Osteocyte (in vitro differentiated cells): ENCODE results near the gene DNAH9. TPM values are rescaled to one million over a fixed set of nuclear protein-coding genes. Genes with fewer than 3 reads are reported as not detected.

Source experiments
- DNase-seq: peaks from one replicate; pipeline ENCODE4 v3.0.0; 2021; ENCODE audit warnings: mixed read lengths; ENCODE audit not compliant: unreplicated experiment; ENCODE audit errors: extremely low spot score
- H3K27ac Mint-ChIP-seq: one replicate; pipeline ENCODE4 v1.8.0; 2021; ENCODE audit warnings: mild to moderate bottlenecking, mixed read lengths; ENCODE audit not compliant: unreplicated experiment
- H3K27me3 Mint-ChIP-seq: one replicate; pipeline ENCODE4 v1.8.0; 2021; ENCODE audit warnings: mixed read lengths; ENCODE audit not compliant: unreplicated experiment
- H3K36me3 Mint-ChIP-seq: one replicate; pipeline ENCODE4 v1.8.0; 2021; ENCODE audit warnings: mixed read lengths; ENCODE audit not compliant: unreplicated experiment
- H3K4me1 Mint-ChIP-seq: one replicate; pipeline ENCODE4 v1.8.0; 2021; ENCODE audit warnings: mixed read lengths; ENCODE audit not compliant: unreplicated experiment
- H3K4me3 Mint-ChIP-seq: one replicate; pipeline ENCODE4 v1.8.0; 2021; ENCODE audit warnings: mild to moderate bottlenecking, moderate library complexity, mixed read lengths; ENCODE audit not compliant: unreplicated experiment
- H3K9me3 Mint-ChIP-seq: one replicate; pipeline ENCODE4 v1.8.0; 2021; ENCODE audit warnings: mixed read lengths; ENCODE audit not compliant: unreplicated experiment
- total RNA-seq: library from RNA; stranded (reverse); gene quantifications from 2 replicates; pipeline ENCODE4 v1.2.1, GENCODE V29; 2021
- TF ChIP-seq, protein P1 (sequence below): fragments of 200-600 bp; sonication (generic); IDR thresholded peaks from 2 replicates; pipeline ENCODE4 v1.5.0; 2021; ENCODE audit warnings: antibody characterized with exemption, mild to moderate bottlenecking, moderate library complexity

The DNAH9 gene
- total RNA-seq, 1 donor from 2014 or later: not detected

DNA sequence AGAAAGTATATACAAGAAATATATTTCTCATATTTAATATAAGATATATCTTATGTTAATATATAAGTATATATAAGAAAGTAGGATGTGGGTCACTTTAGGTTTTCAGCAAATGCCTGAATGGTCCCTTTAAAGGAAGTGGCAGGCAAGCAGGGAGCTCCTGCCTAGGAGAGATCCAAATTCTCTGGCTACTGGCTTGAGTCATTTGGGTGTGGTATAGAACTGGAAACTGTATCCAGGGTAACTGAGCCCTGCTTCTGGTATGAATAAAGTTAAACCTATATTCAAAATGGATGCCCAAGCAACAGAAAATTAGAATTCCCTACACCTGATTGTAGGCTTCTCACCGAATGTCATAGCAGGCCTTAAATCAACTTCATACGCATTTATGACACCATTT, 254.6 kb downstream of the DNAH9 start:
- TF ChIP-seq, protein P1, sequence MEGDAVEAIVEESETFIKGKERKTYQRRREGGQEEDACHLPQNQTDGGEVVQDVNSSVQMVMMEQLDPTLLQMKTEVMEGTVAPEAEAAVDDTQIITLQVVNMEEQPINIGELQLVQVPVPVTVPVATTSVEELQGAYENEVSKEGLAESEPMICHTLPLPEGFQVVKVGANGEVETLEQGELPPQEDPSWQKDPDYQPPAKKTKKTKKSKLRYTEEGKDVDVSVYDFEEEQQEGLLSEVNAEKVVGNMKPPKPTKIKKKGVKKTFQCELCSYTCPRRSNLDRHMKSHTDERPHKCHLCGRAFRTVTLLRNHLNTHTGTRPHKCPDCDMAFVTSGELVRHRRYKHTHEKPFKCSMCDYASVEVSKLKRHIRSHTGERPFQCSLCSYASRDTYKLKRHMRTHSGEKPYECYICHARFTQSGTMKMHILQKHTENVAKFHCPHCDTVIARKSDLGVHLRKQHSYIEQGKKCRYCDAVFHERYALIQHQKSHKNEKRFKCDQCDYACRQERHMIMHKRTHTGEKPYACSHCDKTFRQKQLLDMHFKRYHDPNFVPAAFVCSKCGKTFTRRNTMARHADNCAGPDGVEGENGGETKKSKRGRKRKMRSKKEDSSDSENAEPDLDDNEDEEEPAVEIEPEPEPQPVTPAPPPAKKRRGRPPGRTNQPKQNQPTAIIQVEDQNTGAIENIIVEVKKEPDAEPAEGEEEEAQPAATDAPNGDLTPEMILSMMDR: no peak
- Mint-ChIP-seq H3K4me1 (no peaks in the 10 kb centered on the region), H3K27ac (no peak overlapping the region), H3K9me3 (peaks cover 12% of the 10 kb centered on the region), H3K27me3 (no peaks in the 10 kb centered on the region), H3K36me3 (no peaks in the 10 kb centered on the region), H3K4me3 (no peak overlapping the region)
- DNase-seq: no peak

DNA sequence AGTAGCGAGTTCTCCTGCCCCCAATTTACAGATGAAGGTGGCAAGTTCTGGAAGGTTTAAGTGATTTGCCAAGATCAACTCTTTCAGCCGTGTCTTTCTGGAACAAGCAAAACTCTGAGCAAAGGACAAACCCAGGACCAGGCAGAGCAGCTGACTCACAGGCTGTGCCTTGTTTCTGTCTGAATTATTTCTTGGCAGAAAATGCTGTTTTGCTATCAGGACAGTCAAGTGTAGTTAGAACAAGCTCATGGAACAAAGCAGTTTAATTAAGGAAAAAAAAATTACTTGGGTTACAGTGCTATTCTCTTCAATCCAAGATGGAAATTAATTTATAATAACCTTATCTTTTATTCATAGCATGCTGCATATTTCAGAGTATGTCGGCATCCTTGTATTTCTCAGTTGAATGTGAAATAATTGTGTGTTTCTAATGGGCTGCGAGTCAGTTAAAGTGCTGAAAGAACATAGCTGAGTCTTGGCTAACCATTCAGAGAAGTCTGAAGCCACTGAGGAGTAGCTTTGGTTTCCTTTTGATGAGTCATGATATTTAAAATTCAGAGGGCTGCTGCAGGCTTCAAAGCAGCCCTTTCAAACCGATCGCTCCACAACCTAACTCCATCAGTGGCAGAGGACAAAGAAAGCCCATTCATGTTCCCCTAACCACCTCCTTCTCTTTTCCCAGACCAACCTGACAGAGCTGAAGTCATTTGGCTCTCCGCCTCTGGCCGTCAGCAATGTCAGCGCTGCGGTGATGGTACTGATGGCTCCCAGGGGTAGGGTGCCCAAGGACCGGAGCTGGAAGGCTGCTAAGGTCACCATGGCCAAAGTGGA, 255.3 kb downstream of the DNAH9 start:
- Mint-ChIP-seq H3K4me1 (no peaks in the 10 kb centered on the region), H3K4me3 (no peak overlapping the region), H3K27me3 (no peaks in the 10 kb centered on the region), H3K27ac (no peak overlapping the region), H3K36me3 (no peaks in the 10 kb centered on the region), H3K9me3 (peaks cover 11% of the 10 kb centered on the region)
- DNase-seq: no peak
- TF ChIP-seq, protein P1: no peak

DNA sequence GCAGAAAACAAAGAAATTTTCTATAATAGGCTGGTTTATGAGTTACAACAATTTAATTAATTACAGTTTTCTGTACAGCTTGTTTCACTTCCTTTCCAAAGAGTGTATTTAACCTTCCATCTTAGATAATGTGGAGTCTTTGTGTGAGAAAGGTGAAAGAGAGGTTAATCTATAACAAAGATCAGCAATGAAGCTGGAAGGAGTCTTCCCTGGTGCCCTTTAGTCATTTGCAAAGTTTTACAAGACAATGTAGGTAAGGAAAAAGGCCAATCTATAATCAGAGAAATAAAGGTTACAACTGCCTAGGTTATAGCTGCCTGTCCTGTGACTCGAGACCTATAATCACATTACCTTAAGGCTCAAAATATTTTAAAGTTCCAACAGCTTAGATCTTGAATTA, 257.0 kb downstream of the DNAH9 start:
- TF ChIP-seq, protein P1: no peak
- no peak overlapping the region for H3K27ac Mint-ChIP-seq
- H3K4me1 Mint-ChIP-seq: no peaks in the 10 kb centered on the region
- H3K4me3 Mint-ChIP-seq: no peak overlapping the region
- H3K27me3 Mint-ChIP-seq: no peaks in the 10 kb centered on the region
- H3K36me3 Mint-ChIP-seq: no peaks in the 10 kb centered on the region
- peaks cover 9% of the 10 kb centered on the region for H3K9me3 Mint-ChIP-seq
- DNase-seq: no peak

DNA sequence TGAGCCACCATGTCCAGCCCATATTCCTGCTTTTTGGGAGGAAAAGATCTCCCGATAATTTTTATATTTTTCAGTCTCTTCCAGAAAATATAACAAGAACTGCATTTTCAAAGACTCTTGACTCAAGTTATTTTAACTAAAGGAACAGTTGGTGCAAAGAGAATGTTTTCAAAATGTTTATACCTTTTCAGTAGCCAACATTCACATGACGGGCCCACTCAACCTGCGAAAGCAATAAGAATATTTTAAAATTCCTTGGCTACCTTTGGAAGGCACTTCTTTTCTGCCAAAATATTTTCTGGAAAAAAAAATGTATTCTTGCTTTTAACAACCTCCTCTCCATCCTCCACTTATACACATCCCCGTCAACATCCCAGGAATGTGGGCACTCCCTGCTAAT, 258.7 kb downstream of the DNAH9 start:
- TF ChIP-seq, protein P1: no peak
- no peak for DNase-seq
- Mint-ChIP-seq H3K9me3 (peaks cover 13% of the 10 kb centered on the region), H3K4me3 (no peak overlapping the region), H3K27me3 (no peaks in the 10 kb centered on the region), H3K27ac (no peak overlapping the region), H3K4me1 (no peaks in the 10 kb centered on the region), H3K36me3 (no peaks in the 10 kb centered on the region)

DNA sequence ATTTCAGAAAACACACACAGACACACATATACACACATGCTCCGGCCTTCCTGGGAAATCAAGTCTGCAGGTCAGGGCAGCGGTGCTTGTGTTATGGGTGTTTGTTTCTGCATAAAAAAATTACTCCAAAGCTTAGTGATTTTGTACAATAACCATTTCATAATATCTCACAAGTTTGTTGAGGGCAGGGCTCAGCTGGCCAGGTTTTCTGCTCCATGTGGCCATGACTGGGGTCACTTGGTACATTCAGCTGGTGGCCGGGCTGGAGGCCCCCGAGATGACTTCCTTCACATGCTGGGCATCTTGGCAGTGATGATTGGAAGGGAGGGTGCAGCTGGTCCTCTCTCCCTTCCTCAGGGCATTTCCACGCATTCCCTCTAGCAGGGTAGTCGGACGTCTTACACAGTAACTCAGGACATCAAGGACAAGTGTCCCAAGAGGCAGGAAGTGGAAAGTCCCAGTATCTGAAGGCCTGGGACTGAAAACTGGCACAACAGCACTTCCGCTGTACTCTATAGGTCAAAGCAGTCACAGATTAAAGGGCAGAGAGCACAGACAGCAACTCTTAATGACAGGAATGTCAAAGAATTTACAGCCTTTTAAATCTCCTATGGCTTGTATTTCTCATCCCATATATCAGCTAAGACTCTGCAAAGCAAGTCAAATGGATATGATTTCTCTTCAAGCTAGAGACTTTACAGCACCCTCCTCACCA, 271.6 kb downstream of the DNAH9 start:
- H3K9me3 Mint-ChIP-seq: peaks cover 5% of the 10 kb centered on the region

More for the DNA sequence above, 271.6 kb downstream of the DNAH9 start:
- H3K27ac Mint-ChIP-seq: no peak overlapping the region
- H3K4me3 Mint-ChIP-seq: no peak overlapping the region
- DNase-seq: no peak
- TF ChIP-seq, protein P1: no peak
- H3K27me3 Mint-ChIP-seq: no peaks in the 10 kb centered on the region
- no peaks in the 10 kb centered on the region for H3K36me3 Mint-ChIP-seq
- no peaks in the 10 kb centered on the region for H3K4me1 Mint-ChIP-seq
